Mesenchymal stem cell (in vitro differentiated cells and primary cell): Measurements from ENCODE around the gene AOX1.

ENCODE experiments used
- DNase-seq: peaks from one replicate; pipeline ENCODE4 v3.0.0-alpha.2; 2013
- H2AFZ ChIP-seq: one replicate; pipeline ENCODE4 v1.6.1; 2013; ENCODE audit warnings: low read depth, mild to moderate bottlenecking, control low read depth, inconsistent platforms, low read length, moderate library complexity
- H2AK5ac ChIP-seq: 2 replicates; pipeline ENCODE4 v1.6.1; 2013; ENCODE audit warnings: low read length, moderate library complexity, mild to moderate bottlenecking, inconsistent platforms; ENCODE audit not compliant: severe bottlenecking
- H2BK120ac ChIP-seq: one replicate; pipeline ENCODE4 v1.6.1; 2013; ENCODE audit warnings: low read depth, mild to moderate bottlenecking, inconsistent platforms, low read length, moderate library complexity
- H2BK12ac ChIP-seq, 2 experiments: one replicate each; pipeline ENCODE4 v1.6.1; 2013; ENCODE audit warnings: inconsistent platforms in 2 of 2, low read length in 2 of 2, mild to moderate bottlenecking in 2 of 2, moderate library complexity in 2 of 2, control low read depth in 1 of 2
- H2BK15ac ChIP-seq: one replicate; pipeline ENCODE4 v1.6.1; 2013; ENCODE audit warnings: mild to moderate bottlenecking, low read depth, inconsistent platforms; ENCODE audit not compliant: poor library complexity, severe bottlenecking
- H2BK5ac ChIP-seq: 2 replicates; pipeline ENCODE4 v1.6.1; 2013; ENCODE audit warnings: low read depth, mild to moderate bottlenecking, low read length, control low read depth, inconsistent platforms; ENCODE audit not compliant: poor library complexity, severe bottlenecking
- H3K14ac ChIP-seq, 2 experiments: one replicate each; pipeline ENCODE4 v1.6.1; 2013; ENCODE audit warnings: inconsistent platforms in 2 of 2, low read length in 2 of 2, control low read depth in 1 of 2, mild to moderate bottlenecking in 1 of 2, moderate library complexity in 1 of 2
- H3K18ac ChIP-seq, 2 experiments: one replicate each; pipeline ENCODE4 v1.6.1; 2013; ENCODE audit warnings: inconsistent platforms in 2 of 2, low read length in 2 of 2, control low read depth in 1 of 2, low read depth in 1 of 2, mild to moderate bottlenecking in 1 of 2
- H3K23ac ChIP-seq, 2 experiments: one replicate each; pipeline ENCODE4 v1.6.1; 2013; ENCODE audit warnings: inconsistent platforms in 2 of 2, low read length in 2 of 2, mild to moderate bottlenecking in 2 of 2, moderate library complexity in 2 of 2, control low read depth in 1 of 2
- H3K27ac ChIP-seq: 2 replicates; pipeline ENCODE4 v1.5.1; 2013; ENCODE audit warnings: mild to moderate bottlenecking, moderate library complexity, low read length, control low read depth, inconsistent platforms; ENCODE audit not compliant: poor library complexity, severe bottlenecking
- H3K27me3 ChIP-seq, 2 experiments: 2 replicates each; pipeline versions ENCODE4 v1.6.1 to v1.7.0; 2013; ENCODE audit warnings: low read length in 2 of 2, mild to moderate bottlenecking in 2 of 2, moderate library complexity in 2 of 2, control low read depth in 1 of 2, inconsistent platforms in 1 of 2; ENCODE audit not compliant: control insufficient read depth in 1 of 2, insufficient read depth in 1 of 2
- H3K36me3 ChIP-seq, 2 experiments: 2 replicates each; pipeline versions ENCODE4 v1.6.1 to v1.7.0; 2013; ENCODE audit warnings: low read length in 2 of 2, control low read depth in 1 of 2, inconsistent platforms in 1 of 2, low read depth in 1 of 2, mild to moderate bottlenecking in 1 of 2; ENCODE audit not compliant: insufficient read depth in 2 of 2, control insufficient read depth in 1 of 2
- H3K4ac ChIP-seq, 2 experiments: one replicate each; pipeline ENCODE4 v1.6.1; 2013; ENCODE audit warnings: inconsistent platforms in 2 of 2, low read length in 2 of 2, mild to moderate bottlenecking in 2 of 2, moderate library complexity in 2 of 2, control low read depth in 1 of 2, low read depth in 1 of 2
- H3K4me1 ChIP-seq: 2 replicates; pipeline ENCODE4 v1.6.1; 2013; ENCODE audit warnings: low read depth, low read length, control low read depth; ENCODE audit not compliant: control insufficient read depth, insufficient read depth
- H3K4me2 ChIP-seq: 2 replicates; pipeline ENCODE4 v1.6.1; 2013; ENCODE audit warnings: low read length, mild to moderate bottlenecking, inconsistent platforms; ENCODE audit not compliant: poor library complexity, severe bottlenecking
- H3K4me3 ChIP-seq, 2 experiments: 2 replicates each; pipeline versions ENCODE4 v1.5.1 to v1.7.0; 2013; ENCODE audit warnings: low read length in 2 of 2, mild to moderate bottlenecking in 2 of 2, control low read depth in 1 of 2, low read depth in 1 of 2; ENCODE audit not compliant: insufficient read depth in 1 of 2
- H3K79me1 ChIP-seq: replicated peaks from 2 replicates; pipeline ENCODE4 v1.6.1; 2013; ENCODE audit warnings: mild to moderate bottlenecking, control low read depth, low read length, inconsistent platforms; ENCODE audit not compliant: poor library complexity, severe bottlenecking
- H3K9ac ChIP-seq: 2 replicates; pipeline ENCODE4 v1.7.0; 2013; ENCODE audit warnings: mild to moderate bottlenecking, low read length, moderate library complexity
- H3K9me3 ChIP-seq: 2 replicates; pipeline ENCODE4 v1.7.0; 2013; ENCODE audit warnings: mild to moderate bottlenecking, low read length; ENCODE audit not compliant: control insufficient read depth
- H4K8ac ChIP-seq: one replicate; pipeline ENCODE4 v1.6.1; 2013; ENCODE audit warnings: inconsistent platforms, mild to moderate bottlenecking, low read length, moderate library complexity
- H4K91ac ChIP-seq: one replicate; pipeline ENCODE4 v1.6.1; 2013; ENCODE audit warnings: mild to moderate bottlenecking, low read length, inconsistent platforms
- WGBS: methylation state at CpG from one replicate; pipeline ENCODE4 v1.1.7; 2013; ENCODE audit warnings: mixed read lengths; 5-methylcytosine and 5-hydroxymethylcytosine counted together

Gene AOX1

DNA sequence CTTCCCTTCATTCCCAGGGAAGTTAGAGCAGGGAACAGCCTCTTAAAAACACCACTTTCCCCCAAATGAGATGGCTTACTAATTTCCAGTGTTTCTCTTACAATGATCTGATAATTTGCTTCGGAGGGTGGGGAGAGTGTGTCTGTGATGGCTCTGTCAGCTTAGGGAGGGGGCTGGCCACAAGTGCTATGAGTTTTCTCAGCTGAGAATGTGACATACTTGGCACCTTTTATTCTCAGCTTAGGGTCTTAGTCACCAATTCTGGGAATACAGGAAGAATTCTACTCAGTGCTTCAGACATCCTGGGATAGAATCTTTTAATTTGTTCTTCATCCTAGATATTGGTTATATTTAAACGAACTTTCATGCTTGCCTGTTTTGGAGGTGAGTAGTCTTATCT is 64.4 kb downstream of the AOX1 start:
- H3K79me1 ChIP-seq, result no peaks in the 10 kb centered on the region
- no peaks in the 10 kb centered on the region for H3K9me3 ChIP-seq
- no peak overlapping the region for H3K14ac ChIP-seq
- no peak for DNase-seq
- 95% methylated on average over 2 of the region's 2 CpGs for WGBS
- H3K36me3 ChIP-seq, result peaks cover 0 to 34% of the 10 kb centered on the region in 2 experiments
- no peak overlapping the region for H3K4me2 ChIP-seq
- no peak overlapping the region for H2AK5ac ChIP-seq
- H2BK15ac ChIP-seq, result no peak overlapping the region
- no peak overlapping the region for H2BK120ac ChIP-seq
- H3K9ac ChIP-seq, result no peak overlapping the region
- H2BK12ac ChIP-seq, result no peak overlapping the region
- no peak overlapping the region for H2BK5ac ChIP-seq
- H3K4ac ChIP-seq, result no peak overlapping the region
- H2AFZ ChIP-seq, result no peak overlapping the region
- H3K4me3 ChIP-seq, result no peak overlapping the region
- no peaks in the 10 kb centered on the region for H3K27me3 ChIP-seq
- H3K23ac ChIP-seq, result no peak overlapping the region
- H3K18ac ChIP-seq, result no peak overlapping the region
- no peaks in the 10 kb centered on the region for H3K4me1 ChIP-seq
- no peak overlapping the region for H4K91ac ChIP-seq
- no peak overlapping the region for H4K8ac ChIP-seq
- H3K27ac ChIP-seq, result no peak overlapping the region

GRCh38 chr2:200652158-200652557 is 66.3 kb downstream of the AOX1 start:
- no peaks in the 10 kb centered on the region for H3K4me1 ChIP-seq
- WGBS, result 69% methylated on average over 1 of the region's 1 CpG
- no peak overlapping the region for H3K9ac ChIP-seq
- H3K4me2 ChIP-seq, result no peak overlapping the region
- H2BK12ac ChIP-seq, result no peak overlapping the region
- no peak overlapping the region for H4K8ac ChIP-seq
- no peak overlapping the region for H2BK5ac ChIP-seq
- H4K91ac ChIP-seq, result no peak overlapping the region
- no peak overlapping the region for H3K4ac ChIP-seq
- H3K23ac ChIP-seq, result no peak overlapping the region
- no peaks in the 10 kb centered on the region for H3K27me3 ChIP-seq
- H2BK15ac ChIP-seq, result no peak overlapping the region
- H3K27ac ChIP-seq, result no peak overlapping the region
- H3K79me1 ChIP-seq, result no peaks in the 10 kb centered on the region
- no peak overlapping the region for H2AK5ac ChIP-seq
- DNase-seq, result no peak
- H3K9me3 ChIP-seq, result no peaks in the 10 kb centered on the region
- H2BK120ac ChIP-seq, result no peak overlapping the region
- H2AFZ ChIP-seq, result no peak overlapping the region
- H3K18ac ChIP-seq, result no peak overlapping the region
- H3K36me3 ChIP-seq, result peaks cover 0 to 31% of the 10 kb centered on the region in 2 experiments
- H3K4me3 ChIP-seq, result no peak overlapping the region
- no peak overlapping the region for H3K14ac ChIP-seq

DNA sequence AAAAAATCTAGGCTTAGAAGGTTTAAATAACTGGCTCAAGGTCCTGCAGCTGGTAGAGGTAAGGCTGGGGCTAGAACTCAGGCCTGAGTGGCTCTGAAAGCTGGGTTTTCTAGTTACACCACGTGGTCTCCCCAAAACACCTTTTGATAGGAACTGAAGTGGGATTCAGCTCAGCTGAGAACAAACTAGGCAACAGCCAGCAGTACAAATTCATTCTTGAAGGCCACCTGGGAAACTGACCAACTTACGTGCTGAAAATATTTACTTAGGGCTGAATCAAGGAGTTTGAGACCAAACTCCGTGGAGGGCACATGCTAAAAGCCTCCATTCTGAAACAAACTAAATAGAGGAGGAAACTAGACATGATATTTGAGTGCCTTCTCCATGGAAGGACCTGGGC is 67.2 kb downstream of the AOX1 start:
- H3K79me1 ChIP-seq, result no peaks in the 10 kb centered on the region

GRCh38 chr2:200654823-200655222 is 69.0 kb downstream of the AOX1 start:
- no peak overlapping the region for H2AK5ac ChIP-seq
- no peak overlapping the region for H3K18ac ChIP-seq
- H3K4me1 ChIP-seq, result no peaks in the 10 kb centered on the region
- no peak overlapping the region for H2BK5ac ChIP-seq
- H3K9ac ChIP-seq, result no peak overlapping the region
- H2BK15ac ChIP-seq, result no peak overlapping the region
- no peak overlapping the region for H4K8ac ChIP-seq
- H3K9me3 ChIP-seq, result no peaks in the 10 kb centered on the region
- H3K79me1 ChIP-seq, result no peaks in the 10 kb centered on the region
- 89% methylated on average over 3 of the region's 3 CpGs for WGBS
- H2BK12ac ChIP-seq, result no peak overlapping the region
- H3K4ac ChIP-seq, result no peak overlapping the region
- no peak overlapping the region for H3K27ac ChIP-seq
- no peak overlapping the region for H3K4me3 ChIP-seq
- no peak for DNase-seq
- H4K91ac ChIP-seq, result no peak overlapping the region
- no peak overlapping the region for H3K14ac ChIP-seq
- peaks cover 0 to 36% of the 10 kb centered on the region in 2 experiments for H3K36me3 ChIP-seq
- H2AFZ ChIP-seq, result no peak overlapping the region
- H2BK120ac ChIP-seq, result no peak overlapping the region
- H3K27me3 ChIP-seq, result no peaks in the 10 kb centered on the region
- H3K23ac ChIP-seq, result no peak overlapping the region
- H3K4me2 ChIP-seq, result no peak overlapping the region

More for the DNA sequence above, 67.2 kb downstream of the AOX1 start:
- peaks cover 0 to 31% of the 10 kb centered on the region in 2 experiments for H3K36me3 ChIP-seq
- no peak overlapping the region for H3K4ac ChIP-seq
- H2BK5ac ChIP-seq, result no peak overlapping the region
- no peak overlapping the region for H2AFZ ChIP-seq
- H4K8ac ChIP-seq, result no peak overlapping the region
- H2AK5ac ChIP-seq, result no peak overlapping the region
- no peak overlapping the region for H3K23ac ChIP-seq
- 83% methylated on average over 3 of the region's 3 CpGs for WGBS
- no peak overlapping the region for H2BK120ac ChIP-seq
- H4K91ac ChIP-seq, result no peak overlapping the region
- no peak overlapping the region for H3K14ac ChIP-seq
- no peak overlapping the region for H3K4me2 ChIP-seq
- no peaks in the 10 kb centered on the region for H3K9me3 ChIP-seq
- DNase-seq, result no peak
- H2BK12ac ChIP-seq, result no peak overlapping the region
- no peak overlapping the region for H3K27ac ChIP-seq
- H3K27me3 ChIP-seq, result no peaks in the 10 kb centered on the region
- H3K18ac ChIP-seq, result no peak overlapping the region
- no peaks in the 10 kb centered on the region for H3K4me1 ChIP-seq
- H2BK15ac ChIP-seq, result no peak overlapping the region
- H3K4me3 ChIP-seq, result no peak overlapping the region
- H3K9ac ChIP-seq, result no peak overlapping the region
